HEK293T (cell line): Measurements from ENCODE around the gene ZNF862.

Source experiments
- BHLHE40 ChIP-seq: fragments of 450-650 bp; IDR thresholded peaks from 2 replicates; pipeline ENCODE4 v1.6.1; 2016; ENCODE audit warnings: mild to moderate bottlenecking, moderate library complexity, borderline replicate concordance
- FOXM1 ChIP-seq: fragments of 450-650 bp; IDR thresholded peaks from 2 replicates; pipeline ENCODE4 v1.6.1; 2017; ENCODE audit warnings: mild to moderate bottlenecking, borderline replicate concordance

DNA sequence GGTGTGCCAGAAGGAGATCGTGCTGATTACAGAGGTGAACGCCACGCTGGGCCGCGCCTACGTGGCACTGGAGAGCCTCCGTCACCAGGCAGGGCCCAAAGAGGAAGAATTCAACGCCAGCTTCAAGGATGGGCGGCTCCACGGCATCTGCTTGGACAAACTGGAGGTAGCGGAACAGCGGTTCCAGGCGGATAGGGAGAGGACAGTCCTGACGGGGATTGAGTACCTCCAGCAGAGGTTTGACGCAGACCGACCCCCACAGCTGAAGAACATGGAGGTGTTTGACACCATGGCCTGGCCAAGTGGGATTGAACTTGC is 23.5 kb downstream of the ZNF862 start:
- no peak for TF ChIP-seq BHLHE40
- TF ChIP-seq FOXM1: no peak
